H7 (cell line): Measurements from ENCODE around the gene PLXNA4. TPM values are rescaled to one million over a fixed set of nuclear protein-coding genes. Genes with fewer than 3 reads are reported as not detected.

Experiments used
- DNase-seq: peaks from one replicate; pipeline ENCODE4 v3.0.0; 2012
- H3K27me3 ChIP-seq: 2 replicates; pipeline ENCODE4 v1.6.0; 2011; ENCODE audit warnings: mild to moderate bottlenecking, low read length; ENCODE audit not compliant: control insufficient read depth, insufficient read depth
- H3K36me3 ChIP-seq: replicated peaks from 2 replicates; pipeline ENCODE4 v1.5.1; 2011; ENCODE audit warnings: low read length; ENCODE audit not compliant: control insufficient read depth, insufficient read depth
- H3K4me3 ChIP-seq: 2 replicates; pipeline ENCODE4 v1.5.1; 2011; ENCODE audit warnings: low read depth, mild to moderate bottlenecking, control low read depth, low read length, moderate library complexity; ENCODE audit not compliant: insufficient read depth
- total RNA-seq: library from RNA; depleted of rRNA; stranded (reverse); fragments of >200 nt; shearing (Covaris generic); gene quantifications from 2 replicates; pipeline ENCODE4 v1.2.3, GENCODE V29; 2014

PLXNA4 gene
- total RNA-seq, 1 experiment from 2014 or later: 1.0 TPM

- Histone ChIP-seq H3K4me3 (no peak overlapping the region), H3K27me3 (no peaks in the 10 kb centered on the region), H3K36me3 (no peaks in the 10 kb centered on the region)
- no peak for DNase-seq
Measured at GRCh38 chr7:132131196-132131595, 445.1 kb downstream of the PLXNA4 start.

GRCh38 chr7:132130497-132130896 is 445.8 kb downstream of the PLXNA4 start:
- DNase-seq: no peak
- H3K27me3 ChIP-seq: no peaks in the 10 kb centered on the region
- H3K36me3 ChIP-seq: no peaks in the 10 kb centered on the region
- no peak overlapping the region for H3K4me3 ChIP-seq

DNA sequence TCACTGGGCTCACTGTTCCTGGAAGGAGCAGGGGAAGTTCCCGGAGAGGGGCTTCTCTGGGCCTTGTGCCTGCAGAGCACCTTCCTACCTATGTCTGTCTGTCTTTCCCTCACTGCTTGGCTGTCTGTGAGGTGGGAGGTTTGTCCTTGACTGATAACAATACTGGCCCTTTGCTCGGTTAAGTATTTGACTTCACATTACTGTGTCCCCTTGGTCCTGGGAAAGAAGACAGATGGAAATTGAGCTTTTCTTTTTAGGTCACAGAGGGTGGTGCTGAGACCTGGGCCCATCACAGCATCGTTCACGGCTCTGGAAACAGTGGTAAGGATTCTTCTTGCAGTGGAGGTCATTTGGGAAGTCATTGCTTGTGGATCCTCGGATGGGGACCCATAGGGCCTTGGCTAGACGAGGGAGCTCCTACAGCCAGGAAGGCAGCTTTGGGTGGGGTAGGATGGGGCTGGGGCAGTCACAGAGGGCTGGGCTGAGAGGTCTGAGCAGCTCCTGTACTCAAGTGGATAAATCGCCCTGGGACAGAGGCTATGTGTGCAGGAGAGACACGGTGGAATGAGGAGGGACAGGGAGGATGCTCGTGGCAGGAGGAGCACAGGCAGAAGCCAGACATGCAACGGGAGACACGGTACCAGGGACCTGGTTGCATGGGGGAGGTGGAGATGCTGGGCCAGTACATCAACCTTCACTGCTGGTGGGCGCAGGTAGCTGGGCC is 450.2 kb downstream of the PLXNA4 start:
- H3K27me3 ChIP-seq: no peaks in the 10 kb centered on the region
- no peak overlapping the region for H3K4me3 ChIP-seq
- no peaks in the 10 kb centered on the region for H3K36me3 ChIP-seq
- no peak for DNase-seq

DNA sequence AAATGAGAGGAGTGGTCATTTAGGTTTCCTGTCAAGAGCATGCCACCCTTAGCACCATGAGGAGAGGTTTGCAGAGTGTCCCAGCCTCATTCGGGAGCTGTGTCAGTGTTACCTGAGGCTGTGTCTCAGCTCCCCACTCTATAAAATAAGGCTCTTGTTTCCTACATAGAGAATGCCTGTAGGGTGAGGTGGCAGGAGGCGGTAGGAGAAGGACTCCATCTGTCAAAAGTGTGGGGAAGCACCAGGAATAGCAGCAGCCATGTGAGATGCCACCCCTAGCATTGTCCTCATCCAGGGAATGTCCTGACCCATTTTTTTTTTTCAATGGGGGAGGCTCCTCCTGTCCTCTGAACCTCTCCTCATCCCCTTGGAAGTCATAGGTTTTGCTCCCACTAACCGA is 451.2 kb downstream of the PLXNA4 start:
- DNase-seq: no peak
- no peaks in the 10 kb centered on the region for H3K27me3 ChIP-seq
- H3K36me3 ChIP-seq: no peaks in the 10 kb centered on the region
- H3K4me3 ChIP-seq: no peak overlapping the region

DNA sequence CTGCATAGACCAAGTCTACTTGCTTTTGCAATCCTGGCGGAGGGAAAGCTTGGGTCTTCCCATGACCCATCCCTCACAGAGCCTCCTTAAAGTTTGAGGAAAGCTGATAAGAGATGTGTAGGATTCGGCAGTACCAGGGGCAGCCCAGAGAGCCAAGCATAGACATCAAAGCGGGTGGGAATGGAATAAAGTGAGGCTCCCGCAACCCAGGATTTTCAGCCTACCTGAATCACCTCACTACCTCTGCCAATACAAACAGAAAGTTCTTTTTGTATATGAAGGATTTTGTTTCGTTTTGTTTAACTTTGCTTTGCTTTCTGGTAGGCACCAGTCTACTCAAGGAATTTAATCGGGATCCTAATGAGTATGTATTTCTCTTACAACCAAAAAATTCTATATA is 451.7 kb downstream of the PLXNA4 start:
- no peak overlapping the region for H3K4me3 ChIP-seq
- no peak for DNase-seq
- H3K27me3 ChIP-seq: no peaks in the 10 kb centered on the region
- H3K36me3 ChIP-seq: no peaks in the 10 kb centered on the region

DNA sequence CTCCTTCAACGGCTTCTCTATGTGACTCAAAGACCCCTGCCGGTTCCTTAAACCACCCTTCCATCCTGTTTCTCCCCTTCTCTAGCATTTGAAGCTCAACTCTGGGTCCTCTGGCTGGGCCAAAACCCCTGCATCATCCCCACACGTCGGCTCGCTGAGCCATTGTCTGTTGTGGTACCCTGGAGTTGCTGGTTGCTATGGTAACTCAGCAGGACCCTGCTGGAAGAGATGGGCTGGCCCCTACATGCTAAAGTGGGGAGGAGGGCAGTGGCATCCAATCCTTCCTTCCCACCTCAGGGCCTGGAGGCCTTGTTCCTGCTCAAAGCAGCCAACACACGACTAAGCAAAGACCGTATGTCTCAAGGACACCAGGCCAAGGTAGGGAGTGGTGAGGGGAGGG is 452.5 kb downstream of the PLXNA4 start:
- Histone ChIP-seq H3K36me3 (no peaks in the 10 kb centered on the region), H3K4me3 (no peak overlapping the region), H3K27me3 (no peaks in the 10 kb centered on the region)
- DNase-seq: peak; percentile 84

DNA sequence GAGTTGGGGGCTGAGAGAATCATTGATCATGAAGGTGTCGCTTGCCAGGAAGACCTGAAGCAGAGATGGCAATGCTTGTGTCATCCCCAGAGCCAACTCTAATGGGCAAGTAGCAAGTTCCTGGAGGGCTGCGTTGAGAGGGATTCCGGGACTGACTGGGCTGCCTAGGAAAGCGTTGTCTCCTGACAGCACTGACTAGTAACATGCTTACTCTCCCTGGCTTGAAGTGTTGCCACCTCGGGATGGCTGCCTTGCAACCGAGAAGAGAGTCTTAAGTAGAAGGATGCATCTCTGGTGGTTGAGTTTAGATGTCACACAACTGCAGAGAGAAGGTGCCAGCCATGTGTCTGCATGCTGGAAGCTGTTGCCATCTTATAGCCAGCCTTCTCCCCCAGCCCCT is 453.4 kb downstream of the PLXNA4 start:
- Histone ChIP-seq H3K27me3 (no peaks in the 10 kb centered on the region), H3K36me3 (no peaks in the 10 kb centered on the region), H3K4me3 (no peak overlapping the region)
- no peak for DNase-seq

DNA sequence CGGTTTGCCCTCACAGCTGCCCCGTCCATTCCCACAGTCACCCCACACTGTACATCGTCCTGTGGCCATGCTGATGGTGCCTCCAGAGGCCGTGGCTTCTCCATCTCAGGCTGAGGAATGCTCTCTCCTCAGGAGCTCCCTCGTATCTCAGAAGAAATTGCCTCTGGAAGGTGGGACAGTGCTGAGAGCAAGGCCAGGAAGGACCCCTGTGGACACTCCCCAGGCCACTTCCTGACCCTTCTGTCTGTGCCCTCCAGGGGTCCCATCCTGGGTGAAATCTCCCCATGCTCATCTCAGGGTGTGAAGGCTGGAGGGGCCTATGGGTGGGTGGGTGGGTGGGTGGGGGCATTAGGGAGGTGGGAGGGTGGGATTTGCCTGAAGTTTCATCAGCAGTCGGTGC is 454.3 kb downstream of the PLXNA4 start:
- H3K4me3 ChIP-seq: no peak overlapping the region
- DNase-seq: no peak
- H3K27me3 ChIP-seq: no peaks in the 10 kb centered on the region
- no peaks in the 10 kb centered on the region for H3K36me3 ChIP-seq

DNA sequence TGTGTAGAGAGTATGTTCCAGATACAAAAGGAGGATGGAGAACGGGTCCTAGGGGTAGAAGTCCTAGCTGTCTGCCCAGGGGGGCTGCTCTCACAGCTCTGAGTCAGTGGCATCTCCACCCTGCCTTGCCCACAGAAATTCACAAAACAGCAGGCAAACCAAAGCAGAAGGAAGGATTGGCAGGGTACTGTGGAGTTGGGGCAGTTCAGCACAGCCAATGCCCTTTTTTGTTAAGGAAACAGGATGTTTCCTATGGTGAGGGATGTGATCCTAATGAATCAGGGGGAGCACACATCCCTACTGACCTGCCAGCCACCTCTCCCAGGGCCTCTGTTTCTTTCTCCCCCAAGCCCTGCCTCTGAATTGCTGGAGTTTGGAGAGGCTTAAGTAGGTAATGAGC is 457.6 kb downstream of the PLXNA4 start:
- DNase-seq: no peak
- Histone ChIP-seq H3K36me3 (no peaks in the 10 kb centered on the region), H3K4me3 (no peak overlapping the region), H3K27me3 (no peaks in the 10 kb centered on the region)

GRCh38 chr7:132117636-132118035 is 458.6 kb downstream of the PLXNA4 start:
- no peaks in the 10 kb centered on the region for H3K27me3 ChIP-seq
- H3K36me3 ChIP-seq: no peaks in the 10 kb centered on the region
- DNase-seq: no peak
- H3K4me3 ChIP-seq: no peak overlapping the region

DNA sequence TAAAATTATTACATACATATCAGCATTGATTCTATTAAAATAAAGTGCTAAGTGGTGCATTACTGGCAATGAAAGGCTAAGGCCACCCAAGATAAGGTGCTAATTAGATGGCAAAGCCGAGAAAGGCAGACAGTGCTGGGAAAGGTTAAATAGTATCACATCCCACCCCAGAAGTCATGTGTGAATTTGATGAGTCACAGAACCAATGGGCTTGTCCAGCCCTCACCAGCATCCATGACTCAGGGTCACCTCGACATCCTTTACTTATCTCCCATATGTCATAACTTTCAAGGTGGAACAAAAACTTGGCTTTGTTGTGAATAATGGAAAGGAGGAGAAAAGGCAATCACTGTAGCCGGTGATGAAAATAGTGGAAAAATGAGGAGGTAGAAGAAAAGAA is 459.1 kb downstream of the PLXNA4 start:
- no peak for DNase-seq

DNA sequence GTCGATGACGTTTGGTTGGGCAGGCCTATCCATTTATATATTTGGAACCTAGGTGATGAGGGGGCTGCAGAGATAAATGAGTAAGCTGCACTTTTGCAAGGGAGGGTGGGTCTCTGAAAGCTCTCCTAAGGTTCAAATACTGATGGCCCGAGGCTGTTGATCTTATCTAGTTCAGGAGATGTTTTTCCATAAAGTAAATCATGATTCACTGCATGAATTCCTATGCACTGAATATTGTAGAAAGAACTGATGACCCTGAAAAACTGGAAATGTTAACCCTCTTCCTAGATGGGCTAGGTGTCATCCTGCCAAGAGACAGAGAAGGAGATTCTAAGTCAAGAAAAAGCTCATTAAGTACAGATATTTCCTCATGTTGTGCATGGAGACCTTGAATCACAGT is 459.9 kb downstream of the PLXNA4 start:
- no peak for DNase-seq
- no peaks in the 10 kb centered on the region for H3K27me3 ChIP-seq
- H3K4me3 ChIP-seq: no peak overlapping the region
- H3K36me3 ChIP-seq: no peaks in the 10 kb centered on the region

More for the DNA sequence above, 459.1 kb downstream of the PLXNA4 start:
- Histone ChIP-seq H3K36me3 (no peaks in the 10 kb centered on the region), H3K4me3 (no peak overlapping the region), H3K27me3 (no peaks in the 10 kb centered on the region)

- H3K36me3 ChIP-seq: no peaks in the 10 kb centered on the region
Measured at GRCh38 chr7:132115758-132116157, 460.5 kb downstream of the PLXNA4 start.

DNA sequence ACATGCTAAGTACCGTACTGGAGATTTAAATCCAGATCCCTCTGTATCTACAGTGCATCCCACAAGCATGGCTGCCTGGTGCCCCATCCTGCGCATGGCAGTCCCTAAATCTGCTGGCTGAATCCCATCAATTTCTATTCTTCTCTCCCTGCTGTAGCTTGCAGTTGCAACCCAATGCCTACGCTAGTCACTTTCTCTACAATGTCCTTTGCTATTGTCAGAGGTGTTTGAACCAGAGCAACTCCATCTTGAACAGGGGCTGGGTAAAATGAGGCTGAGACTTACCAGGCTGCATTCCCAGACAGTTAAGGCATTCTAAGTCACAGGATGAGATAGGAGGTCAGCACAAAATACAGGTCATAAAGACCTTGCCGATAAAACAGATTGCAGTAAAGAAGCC is 461.2 kb downstream of the PLXNA4 start:
- no peaks in the 10 kb centered on the region for H3K36me3 ChIP-seq
- no peaks in the 10 kb centered on the region for H3K27me3 ChIP-seq
- H3K4me3 ChIP-seq: no peak overlapping the region
- no peak for DNase-seq

More at GRCh38 chr7:132115758-132116157, 460.5 kb downstream of the PLXNA4 start:
- Histone ChIP-seq H3K27me3 (no peaks in the 10 kb centered on the region), H3K4me3 (no peak overlapping the region)
- DNase-seq: no peak

DNA sequence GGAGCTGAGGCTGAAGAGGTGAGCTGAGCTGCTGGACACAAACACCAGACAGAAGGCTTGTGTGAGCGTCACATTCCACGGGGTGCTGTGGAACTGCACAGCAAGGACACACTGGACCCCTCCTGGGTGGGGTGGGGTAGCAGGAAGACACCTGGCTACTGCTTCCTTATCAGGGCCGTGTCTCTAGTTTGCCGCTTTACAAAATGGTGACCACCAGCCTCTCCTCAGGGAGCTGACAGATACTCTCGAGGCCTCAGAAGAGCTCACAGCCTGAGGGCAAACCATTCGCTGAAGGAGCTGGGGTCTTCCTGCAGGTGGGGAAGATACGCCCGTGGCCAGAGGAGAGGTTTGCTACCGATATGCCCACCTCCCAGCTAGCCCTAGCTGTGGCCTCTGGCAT is 461.9 kb downstream of the PLXNA4 start:
- DNase-seq: no peak
- no peak overlapping the region for H3K4me3 ChIP-seq
- no peaks in the 10 kb centered on the region for H3K27me3 ChIP-seq

More for the DNA sequence above, 461.9 kb downstream of the PLXNA4 start:
- H3K36me3 ChIP-seq: no peaks in the 10 kb centered on the region
